WTC11 (cell line): ENCODE measurements around the gene ZNF516. TPM values are rescaled to one million over a fixed set of nuclear protein-coding genes. Genes with fewer than 3 reads are reported as not detected.

ENCODE experiments used
- ATAC-seq: fragments of 200-7000 bp; cut with Tn5 transposase; 2 replicates; pipeline ENCODE4 v1.10.0; 2021; ENCODE audit warnings: mild to moderate bottlenecking, moderate library complexity
- CTCF ChIA-PET: fragments of 300-600 bp; sonication (Branson Sonifier 250); formaldehyde crosslinking; loops from one replicate; lab custom pipeline; 2021; ENCODE audit warnings: antibody characterized with exemption; lab: Charles Lee
- POLR2A ChIA-PET: fragments of 350-600 bp; sonication (Branson Sonifier 250); formaldehyde crosslinking; loops from one replicate; lab custom pipeline; 2021; ENCODE audit warnings: antibody characterized with exemption; lab: Charles Lee
- DNase-seq: peaks from one replicate; pipeline ENCODE4 v3.0.0; 2021; ENCODE audit warnings: low spot score
- H3K27ac Mint-ChIP-seq: 2 replicates; pipeline ENCODE4 v1.8.0; 2021; ENCODE audit warnings: mixed read lengths
- H3K27me3 Mint-ChIP-seq: 2 replicates; pipeline ENCODE4 v1.8.0; 2021; ENCODE audit warnings: low read depth, mild to moderate bottlenecking, moderate library complexity, mixed read lengths
- H3K36me3 Mint-ChIP-seq: 2 replicates; pipeline ENCODE4 v1.8.0; 2021; ENCODE audit warnings: mixed read lengths
- H3K4me1 Mint-ChIP-seq: 2 replicates; pipeline ENCODE4 v1.8.0; 2022; ENCODE audit warnings: mixed read lengths
- H3K4me3 Mint-ChIP-seq: 2 replicates; pipeline ENCODE4 v1.8.0; 2021; ENCODE audit warnings: mild to moderate bottlenecking, moderate library complexity, mixed read lengths
- H3K9me3 Mint-ChIP-seq: 2 replicates; pipeline ENCODE4 v1.8.0; 2021; ENCODE audit warnings: mixed read lengths
- CREB1 ChIP-seq: sonication (generic); formaldehyde crosslinking; IDR thresholded peaks from 2 replicates; pipeline ENCODE4 v1.8.0; 2023; ENCODE audit warnings: mild to moderate bottlenecking, missing genetic modification reagents
- FOXJ3 ChIP-seq: sonication (generic); formaldehyde crosslinking; IDR thresholded peaks from 2 replicates; pipeline ENCODE4 v1.9.0; 2021; ENCODE audit warnings: missing genetic modification reagents, mild to moderate bottlenecking, borderline replicate concordance
- GABPB1 ChIP-seq: sonication (generic); formaldehyde crosslinking; IDR thresholded peaks from 2 replicates; pipeline ENCODE4 v1.8.1; 2023; ENCODE audit warnings: mild to moderate bottlenecking, missing genetic modification reagents
- HMGA2 ChIP-seq: fragments of 250-450 bp; sonication (Bioruptor Pico); IDR thresholded peaks from 2 replicates; pipeline ENCODE4 v1.4.0; 2021; ENCODE audit warnings: mild to moderate bottlenecking, moderate library complexity
- IRF2 ChIP-seq: sonication (generic); formaldehyde crosslinking; IDR thresholded peaks from 2 replicates; pipeline ENCODE4 v1.8.0; 2022; ENCODE audit warnings: low read depth, missing genetic modification reagents, borderline replicate concordance
- JUN ChIP-seq: sonication (generic); formaldehyde crosslinking; IDR thresholded peaks from 2 replicates; pipeline ENCODE4 v1.8.0; 2023; ENCODE audit warnings: mild to moderate bottlenecking, missing genetic modification reagents
- NFE2L1 ChIP-seq: sonication (generic); formaldehyde crosslinking; IDR thresholded peaks from 2 replicates; pipeline ENCODE4 v1.8.1; 2023; ENCODE audit warnings: missing genetic modification reagents
- PRRX2 ChIP-seq: fragments of 250-450 bp; sonication (Bioruptor Pico); IDR thresholded peaks from 2 replicates; pipeline ENCODE4 v1.8.0; 2021; ENCODE audit warnings: mild to moderate bottlenecking
- SMAD3 ChIP-seq: sonication (generic); formaldehyde crosslinking; IDR thresholded peaks from 2 replicates; pipeline ENCODE4 v1.8.0; 2022; ENCODE audit warnings: missing genetic modification reagents, mild to moderate bottlenecking, borderline replicate concordance
- SOX15 ChIP-seq: fragments of 250-450 bp; sonication (Bioruptor Pico); IDR thresholded peaks from 2 replicates; pipeline ENCODE4 v1.9.0; 2021; ENCODE audit warnings: mild to moderate bottlenecking
- ZNF232 ChIP-seq: sonication (generic); formaldehyde crosslinking; IDR thresholded peaks from 2 replicates; pipeline ENCODE4 v1.8.0; 2022; ENCODE audit warnings: mild to moderate bottlenecking, missing genetic modification reagents
- ZNF671 ChIP-seq: fragments of 250-450 bp; sonication (Bioruptor Pico); IDR thresholded peaks from 2 replicates; pipeline ENCODE4 v1.8.0; 2021; ENCODE audit warnings: mild to moderate bottlenecking
- total RNA-seq: library from RNA; stranded (reverse); gene quantifications from 3 replicates; pipeline ENCODE4 v1.2.3, GENCODE V29; 2021
- TF ChIP-seq, protein P1 (sequence below): fragments of 200-600 bp; IDR thresholded peaks from 2 replicates; pipeline ENCODE4 v1.8.0; 2022; ENCODE audit warnings: antibody characterized with exemption
- TF ChIP-seq, protein P2 (sequence below): sonication (generic); formaldehyde crosslinking; IDR thresholded peaks from 2 replicates; pipeline ENCODE4 v1.8.0; 2022; ENCODE audit warnings: mild to moderate bottlenecking, missing genetic modification reagents
- TF ChIP-seq, protein P3 (sequence below): fragments of 250-450 bp; sonication (Bioruptor Pico); IDR thresholded peaks from 2 replicates; pipeline ENCODE4 v2.1.2; 2022; ENCODE audit warnings: mild to moderate bottlenecking, moderate library complexity
- TF ChIP-seq, protein P4 (sequence below): sonication (generic); formaldehyde crosslinking; IDR thresholded peaks from 2 replicates; pipeline ENCODE4 v1.8.1; 2023; ENCODE audit warnings: mild to moderate bottlenecking, missing genetic modification reagents, moderate library complexity

The ZNF516 gene
- total RNA-seq, 1 experiment from 2014 or later = 58.6 TPM

DNA sequence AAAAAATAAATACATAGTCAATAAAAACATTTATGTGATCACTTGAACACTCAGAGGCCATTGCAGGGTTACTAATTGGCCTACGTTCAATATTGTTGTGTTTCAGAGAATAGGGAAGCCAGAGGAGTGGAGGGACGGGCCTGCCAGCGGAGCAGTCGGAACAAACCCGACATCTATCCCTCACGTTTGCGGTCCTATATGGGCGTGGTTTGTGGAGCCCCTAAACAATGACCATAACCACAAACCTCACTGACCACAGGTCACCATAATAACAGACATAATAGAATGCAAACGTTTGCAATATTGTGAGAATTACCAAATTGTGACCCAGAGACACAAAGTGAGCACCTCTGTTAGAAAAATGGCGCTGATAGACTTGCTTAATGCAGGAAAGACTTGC lies 19.5 kb upstream of the ZNF516 start:
- Mint-ChIP-seq H3K27ac (no peak overlapping the region), H3K4me3 (no peak overlapping the region), H3K27me3 (no peaks in the 10 kb centered on the region; the same call in 1 of the 2 replicates), H3K36me3 (no peaks in the 10 kb centered on the region), H3K9me3 (no peaks in the 10 kb centered on the region), H3K4me1 (peaks cover 24% of the 10 kb centered on the region)
- CTCF ChIA-PET = no interaction called here
- no peak for TF ChIP-seq NFE2L1 (CRISPR knock-in tag)
- TF ChIP-seq, protein P1, sequence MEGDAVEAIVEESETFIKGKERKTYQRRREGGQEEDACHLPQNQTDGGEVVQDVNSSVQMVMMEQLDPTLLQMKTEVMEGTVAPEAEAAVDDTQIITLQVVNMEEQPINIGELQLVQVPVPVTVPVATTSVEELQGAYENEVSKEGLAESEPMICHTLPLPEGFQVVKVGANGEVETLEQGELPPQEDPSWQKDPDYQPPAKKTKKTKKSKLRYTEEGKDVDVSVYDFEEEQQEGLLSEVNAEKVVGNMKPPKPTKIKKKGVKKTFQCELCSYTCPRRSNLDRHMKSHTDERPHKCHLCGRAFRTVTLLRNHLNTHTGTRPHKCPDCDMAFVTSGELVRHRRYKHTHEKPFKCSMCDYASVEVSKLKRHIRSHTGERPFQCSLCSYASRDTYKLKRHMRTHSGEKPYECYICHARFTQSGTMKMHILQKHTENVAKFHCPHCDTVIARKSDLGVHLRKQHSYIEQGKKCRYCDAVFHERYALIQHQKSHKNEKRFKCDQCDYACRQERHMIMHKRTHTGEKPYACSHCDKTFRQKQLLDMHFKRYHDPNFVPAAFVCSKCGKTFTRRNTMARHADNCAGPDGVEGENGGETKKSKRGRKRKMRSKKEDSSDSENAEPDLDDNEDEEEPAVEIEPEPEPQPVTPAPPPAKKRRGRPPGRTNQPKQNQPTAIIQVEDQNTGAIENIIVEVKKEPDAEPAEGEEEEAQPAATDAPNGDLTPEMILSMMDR = no peak
- ATAC-seq (no peak), DNase-seq (no peak)
- POLR2A ChIA-PET = no interaction called here

DNA sequence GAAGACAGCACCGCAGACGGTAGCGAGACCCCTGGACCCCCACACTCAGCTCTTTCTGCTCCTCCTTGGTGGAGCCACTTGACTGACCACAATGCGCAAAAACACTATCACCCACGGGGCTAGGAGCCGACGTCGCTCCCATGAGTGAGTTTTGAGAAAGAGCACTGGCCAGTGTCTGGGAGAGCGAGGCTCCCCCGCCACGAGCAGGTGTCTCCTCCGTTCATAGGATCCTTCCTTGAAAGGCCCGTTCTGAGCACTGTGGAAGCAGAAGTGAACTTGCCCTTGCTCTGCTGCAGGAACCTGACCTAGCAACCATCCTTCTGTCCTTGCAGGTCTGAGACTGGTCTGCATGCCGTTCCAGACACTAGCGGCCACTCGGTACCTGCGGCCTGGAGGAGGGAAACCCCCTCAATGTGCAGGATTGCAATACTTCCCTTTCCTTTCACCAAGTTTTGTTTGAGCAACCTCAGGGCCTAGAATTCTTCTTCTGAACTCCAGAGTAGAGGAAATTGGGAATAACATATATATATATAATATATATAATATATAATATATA lies 12.9 kb upstream of the ZNF516 start:
- ATAC-seq (no peak), DNase-seq (no peak)
- Mint-ChIP-seq H3K4me3 (no peak overlapping the region), H3K36me3 (no peaks in the 10 kb centered on the region), H3K9me3 (no peaks in the 10 kb centered on the region), H3K27me3 (no peaks in the 10 kb centered on the region), H3K27ac (no peak overlapping the region), H3K4me1 (peaks cover 13% of the 10 kb centered on the region)
- POLR2A ChIA-PET = no interaction called here
- TF ChIP-seq PRRX2 (CRISPR knock-in tag) (no peak), HMGA2 (peak; percentile 54; the same call in 1 of the 2 replicates), SMAD3 (CRISPR knock-in tag) (no peak), SOX15 (CRISPR knock-in tag) (no peak), FOXJ3 (no peak)
- TF ChIP-seq, protein P2, sequence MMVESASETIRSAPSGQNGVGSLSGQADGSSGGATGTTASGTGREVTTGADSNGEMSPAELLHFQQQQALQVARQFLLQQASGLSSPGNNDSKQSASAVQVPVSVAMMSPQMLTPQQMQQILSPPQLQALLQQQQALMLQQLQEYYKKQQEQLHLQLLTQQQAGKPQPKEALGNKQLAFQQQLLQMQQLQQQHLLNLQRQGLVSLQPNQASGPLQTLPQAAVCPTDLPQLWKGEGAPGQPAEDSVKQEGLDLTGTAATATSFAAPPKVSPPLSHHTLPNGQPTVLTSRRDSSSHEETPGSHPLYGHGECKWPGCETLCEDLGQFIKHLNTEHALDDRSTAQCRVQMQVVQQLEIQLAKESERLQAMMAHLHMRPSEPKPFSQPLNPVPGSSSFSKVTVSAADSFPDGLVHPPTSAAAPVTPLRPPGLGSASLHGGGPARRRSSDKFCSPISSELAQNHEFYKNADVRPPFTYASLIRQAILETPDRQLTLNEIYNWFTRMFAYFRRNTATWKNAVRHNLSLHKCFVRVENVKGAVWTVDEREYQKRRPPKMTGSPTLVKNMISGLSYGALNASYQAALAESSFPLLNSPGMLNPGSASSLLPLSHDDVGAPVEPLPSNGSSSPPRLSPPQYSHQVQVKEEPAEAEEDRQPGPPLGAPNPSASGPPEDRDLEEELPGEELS (CRISPR knock-in tag) = no peak
- CTCF ChIA-PET = no interaction called here

DNA sequence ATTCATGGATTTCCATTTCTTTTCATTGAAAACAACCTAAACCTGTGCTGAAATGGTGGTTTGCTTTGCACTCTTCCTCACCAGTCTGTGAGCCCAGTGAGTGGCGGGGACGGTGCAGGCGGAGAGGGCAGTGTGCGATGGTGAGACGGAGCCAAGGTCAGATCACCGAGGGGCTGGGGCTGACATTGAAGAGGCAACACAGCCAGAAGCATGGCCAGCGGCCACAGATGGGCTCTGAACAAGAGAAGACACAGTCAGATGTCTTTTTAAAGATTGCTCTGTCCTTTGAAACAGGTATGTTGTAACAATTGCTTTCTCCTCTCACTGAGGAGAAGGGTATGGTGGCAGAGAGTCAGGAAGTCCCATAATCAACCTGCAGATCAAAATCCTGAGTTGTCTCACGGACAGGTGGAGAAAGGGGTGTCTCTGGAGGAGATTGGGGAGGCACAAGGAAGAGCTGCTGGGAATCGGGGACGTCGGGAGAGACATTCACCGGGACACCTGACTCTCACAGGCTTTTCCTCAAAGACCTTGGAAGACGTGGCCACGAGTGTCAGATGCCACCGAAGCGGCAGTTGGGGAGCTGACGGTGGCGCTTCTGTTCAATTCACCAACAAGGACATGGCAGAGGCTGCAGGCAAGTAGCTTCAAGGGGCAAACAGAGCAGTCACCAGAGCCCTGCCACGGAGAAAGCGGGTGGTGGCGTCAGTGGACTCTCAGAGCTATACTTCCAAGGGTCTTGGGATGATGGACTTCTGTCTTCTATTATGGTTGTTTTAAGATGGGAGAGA lies 12.1 kb upstream of the ZNF516 start:
- ATAC-seq = no peak
- CTCF ChIA-PET = no interaction called here
- no peak for TF ChIP-seq CREB1 (CRISPR knock-in tag)
- TF ChIP-seq, protein P3, sequence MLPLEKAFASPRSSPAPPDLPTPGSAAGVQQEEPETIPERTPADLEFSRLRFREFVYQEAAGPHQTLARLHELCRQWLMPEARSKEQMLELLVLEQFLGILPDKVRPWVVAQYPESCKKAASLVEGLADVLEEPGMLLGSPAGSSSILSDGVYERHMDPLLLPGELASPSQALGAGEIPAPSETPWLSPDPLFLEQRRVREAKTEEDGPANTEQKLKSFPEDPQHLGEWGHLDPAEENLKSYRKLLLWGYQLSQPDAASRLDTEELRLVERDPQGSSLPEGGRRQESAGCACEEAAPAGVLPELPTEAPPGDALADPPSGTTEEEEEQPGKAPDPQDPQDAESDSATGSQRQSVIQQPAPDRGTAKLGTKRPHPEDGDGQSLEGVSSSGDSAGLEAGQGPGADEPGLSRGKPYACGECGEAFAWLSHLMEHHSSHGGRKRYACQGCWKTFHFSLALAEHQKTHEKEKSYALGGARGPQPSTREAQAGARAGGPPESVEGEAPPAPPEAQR (CRISPR knock-in tag) = no peak
- TF ChIP-seq ZNF671 (CRISPR knock-in tag) = no peak
- no peak for TF ChIP-seq GABPB1 (CRISPR knock-in tag)
- TF ChIP-seq ZNF232 = no peak
- TF ChIP-seq JUN (CRISPR knock-in tag) = no peak
- no peak for TF ChIP-seq IRF2
- TF ChIP-seq, protein P4, sequence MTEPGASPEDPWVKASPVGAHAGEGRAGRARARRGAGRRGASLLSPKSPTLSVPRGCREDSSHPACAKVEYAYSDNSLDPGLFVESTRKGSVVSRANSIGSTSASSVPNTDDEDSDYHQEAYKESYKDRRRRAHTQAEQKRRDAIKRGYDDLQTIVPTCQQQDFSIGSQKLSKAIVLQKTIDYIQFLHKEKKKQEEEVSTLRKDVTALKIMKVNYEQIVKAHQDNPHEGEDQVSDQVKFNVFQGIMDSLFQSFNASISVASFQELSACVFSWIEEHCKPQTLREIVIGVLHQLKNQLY (CRISPR knock-in tag) = no peak
- TF ChIP-seq, all 79 proteins: peak for 0
- Mint-ChIP-seq H3K4me1 (peaks cover 13% of the 10 kb centered on the region), H3K36me3 (no peaks in the 10 kb centered on the region), H3K27me3 (no peaks in the 10 kb centered on the region), H3K9me3 (no peaks in the 10 kb centered on the region), H3K4me3 (no peak overlapping the region), H3K27ac (no peak overlapping the region)
- POLR2A ChIA-PET = no interaction called here
- no peak for DNase-seq
